Measurements from ENCODE around the gene PREPL. TPM values are rescaled to one million over a fixed set of nuclear protein-coding genes. Genes with fewer than 3 reads are reported as not detected.
A peak's percentile ranks its signal among the peaks of the same experiment; 100 is the strongest.

The PREPL gene
- total and polyA plus RNA-seq, 9 of the 15 experiments (the other 6 are each of a cell fraction or from before 2014, with no cell fraction given) = 11.6 to 58.9 (median 27.2) TPM

GRCh38 chr2:44361330-44362206, at the start of gene PREPL, which contains the start of gene CAMKMT (continued):
- TF ChIP-seq PBX2 (CRISPR knock-in tag; IDR thresholded peaks at IDR 0.05; ENCODE audit: low read depth) = peak; percentile 18; the same call in 1 of the 2 replicates
- TF ChIP-seq PBX2 (tag; conservative IDR thresholded peaks at IDR 0.05; ENCODE audit: low read depth) = peak; percentile 58
- TF ChIP-seq CBX3 (IDR thresholded peaks at IDR 0.05; ENCODE audit: borderline replicate concordance in 1 of 2, low read length in 2 of 2) = no peak; a peak in 1 of 3 replicates
- peak; percentile 95 for TF ChIP-seq ATF7 (IDR thresholded peaks at IDR 0.05)
- 0 out of 2 replicates have a peak, but pooled peaks have one; percentile 47 for TF ChIP-seq RREB1 (CRISPR knock-in tag; IDR thresholded peaks at IDR 0.05)
- TF ChIP-seq CLOCK (CRISPR knock-in tag; IDR thresholded peaks at IDR 0.05; ENCODE audit: borderline replicate concordance) = no peak
- TF ChIP-seq RB1 (IDR thresholded peaks at IDR 0.05; ENCODE audit: low read depth) = peak; percentile 82
- no peak for TF ChIP-seq BRF1 (IDR thresholded peaks at IDR 0.05; ENCODE audit: borderline replicate concordance, extremely low read depth, insufficient read length)
- TF ChIP-seq TCF3 (CRISPR knock-in tag; IDR thresholded peaks at IDR 0.05) = no peak
- TF ChIP-seq BRF2 (IDR thresholded peaks at IDR 0.05; ENCODE audit: borderline replicate concordance, insufficient read depth, insufficient read length) = no peak
- peak in 1 of 2 experiments; percentile 15; a peak in 1 of 4 replicates for TF ChIP-seq TRIM24 (IDR thresholded peaks at IDR 0.05)
- peak; percentile 100 for TF ChIP-seq NFIC (IDR thresholded peaks at IDR 0.05)
- peak; percentile 24 for TF ChIP-seq ZNF511 (CRISPR knock-in tag; IDR thresholded peaks at IDR 0.05)

Measured in K562 (cell line).